K562 (cell line): ENCODE data around the gene SLA2. TPM values are rescaled to one million over a fixed set of nuclear protein-coding genes. Genes with fewer than 3 reads are reported as not detected.

Source experiments
- ATAC-seq: fragments of 200-7000 bp; cut with Tn5 transposase; 3 replicates; pipeline ENCODE4 v1.9.1; 2020; ENCODE audit warnings: moderate library complexity
- BruUV-seq: library from RNA; stranded (reverse); fragments of 400-500 nt; replicated peaks from 2 replicates; lab custom pipeline; 2021; lab: Mats Ljungman, UMichigan
- CTCF ChIA-PET: fragments of 300-600 bp; formaldehyde crosslinking; extraction: SDS; loops from one replicate; lab custom pipeline; 2021; ENCODE audit warnings: low intra/inter-chr PET ratio; lab: Yijun Ruan, JAX
- POLR2A ChIA-PET: fragments of 300-600, 350-650 bp; sonication (Branson Sonifier 250); formaldehyde crosslinking; extraction: SDS; loops from one replicate; lab custom pipeline; 2021; ENCODE audit warnings: antibody characterized with exemption, inconsistent platforms; lab: Yijun Ruan, JAX
- DNase-seq, 4 experiments: peaks; one replicate each; pipeline versions ENCODE4 v3.0.0 to v3.0.0-alpha.2; 2011 to 2018; ENCODE audit warnings: low spot score in 3 of 4, mixed read lengths in 3 of 4; ENCODE audit errors: extremely low read depth in 1 of 4
- FAIRE-seq: peaks from 2 replicates; lab custom pipeline; 2011; peaks lifted over from hg19 to GRCh38; lab: Jason Lieb, UNC
- H2AFZ ChIP-seq: 2 replicates; pipeline ENCODE4 v1.6.0; 2011; ENCODE audit warnings: low read depth, low read length, control low read depth, inconsistent platforms
- H3K27ac ChIP-seq: fragments of 200-600 bp; 3 replicates; pipeline ENCODE4 v1.8.0; 2011; ENCODE audit warnings: low read depth, mild to moderate bottlenecking, control low read depth, inconsistent platforms, low read length, moderate library complexity, mixed read lengths; ENCODE audit errors: extremely low read depth
- H3K27me3 ChIP-seq, 2 experiments: fragments of 300-600 bp in 1 of 2; 2 replicates in 1 of 2; 3 replicates in 1 of 2; pipeline versions ENCODE4 v1.6.0 to v1.8.0; 2011; ENCODE audit warnings: inconsistent platforms in 2 of 2, low read length in 2 of 2, mild to moderate bottlenecking in 1 of 2, mixed read lengths in 1 of 2, moderate library complexity in 1 of 2; ENCODE audit not compliant: control insufficient read depth in 2 of 2, insufficient read depth in 2 of 2
- H3K36me3 ChIP-seq: fragments of 300-600 bp; 3 replicates; pipeline ENCODE4 v1.8.0; 2011; ENCODE audit warnings: mild to moderate bottlenecking, low read length, inconsistent platforms; ENCODE audit not compliant: control insufficient read depth, insufficient read depth
- H3K4me1 ChIP-seq, 2 experiments: fragments of 200-600 bp in 1 of 2; replicated peaks in 1 of 2; 2 replicates in 1 of 2; 3 replicates in 1 of 2; pipeline versions ENCODE4 v1.5.1 to v1.8.0; 2011; ENCODE audit warnings: inconsistent platforms in 2 of 2, low read length in 2 of 2, mild to moderate bottlenecking in 1 of 2, mixed read lengths in 1 of 2, moderate library complexity in 1 of 2; ENCODE audit not compliant: control insufficient read depth in 2 of 2, insufficient read depth in 2 of 2
- H3K4me2 ChIP-seq: 2 replicates; pipeline ENCODE4 v1.6.1; 2011; ENCODE audit warnings: low read length, control low read depth, inconsistent platforms, mixed read lengths; ENCODE audit not compliant: insufficient read depth
- H3K4me3 ChIP-seq: fragments of 200-600 bp; sonication (generic), shearing (Covaris generic); 2 replicates; pipeline ENCODE4 v1.5.1; 2016; ENCODE audit warnings: control low read depth, inconsistent platforms
- H3K79me2 ChIP-seq: fragments of 200-600 bp; 3 replicates; pipeline ENCODE4 v1.8.0; 2011; ENCODE audit warnings: low read length, inconsistent platforms; ENCODE audit not compliant: control insufficient read depth, insufficient read depth
- H3K9ac ChIP-seq, 2 experiments: 2 replicates each; pipeline versions ENCODE4 v1.6.0 to v1.6.1; 2011; ENCODE audit warnings: low read depth in 2 of 2, low read length in 2 of 2, control low read depth in 1 of 2, inconsistent platforms in 1 of 2, mild to moderate bottlenecking in 1 of 2, mixed read lengths in 1 of 2; ENCODE audit not compliant: insufficient read depth in 1 of 2
- H3K9me1 ChIP-seq: one replicate; pipeline ENCODE4 v1.6.0; 2011; ENCODE audit warnings: inconsistent platforms, mild to moderate bottlenecking, low read length, moderate library complexity; ENCODE audit not compliant: control insufficient read depth, insufficient read depth
- H3K9me3 ChIP-seq: replicated peaks from 2 replicates; pipeline ENCODE4 v1.5.1; 2011; ENCODE audit warnings: low read depth, low read length, inconsistent platforms; ENCODE audit not compliant: control insufficient read depth, insufficient read depth
- H4K20me1 ChIP-seq: replicated peaks from 2 replicates; pipeline ENCODE4 v1.6.1; 2011; ENCODE audit warnings: low read length, inconsistent platforms, mixed read lengths; ENCODE audit not compliant: control insufficient read depth, insufficient read depth
- ARID4B ChIP-seq: sonication (generic); formaldehyde crosslinking; IDR thresholded peaks from 2 replicates; pipeline ENCODE4 v1.8.0; 2022; ENCODE audit warnings: mild to moderate bottlenecking, missing genetic modification reagents
- E2F5 ChIP-seq: sonication (generic); formaldehyde crosslinking; IDR thresholded peaks from 2 replicates; pipeline ENCODE4 v1.8.0; 2022; ENCODE audit warnings: mild to moderate bottlenecking, missing genetic modification reagents
- FOXJ3 ChIP-seq: sonication (generic); formaldehyde crosslinking; IDR thresholded peaks from 2 replicates; pipeline ENCODE4 v1.4.0; 2020; ENCODE audit warnings: mild to moderate bottlenecking, missing genetic modification reagents
- MEF2D ChIP-seq: conservative IDR thresholded peaks from 2 replicates; pipeline ENCODE4 v1.6.1; 2016; ENCODE audit warnings: low read depth, missing genetic modification characterization, missing compliant biosample characterization
- MGA ChIP-seq: fragments of 450-650 bp; IDR thresholded peaks from 2 replicates; pipeline ENCODE4 v1.6.1; 2016; ENCODE audit warnings: mild to moderate bottlenecking, moderate library complexity
- WGBS: fragments of 100-300 bp; shearing (Covaris generic); methylation state at CpG from one replicate; pipeline ENCODE4 v1.1.6; 2016; ENCODE audit warnings: low coverage, mixed read lengths; ENCODE audit not compliant: insufficient coverage; ENCODE audit errors: missing lambda C conversion rate; 5-methylcytosine and 5-hydroxymethylcytosine counted together
- in situ Hi-C: fragments of 300-500 bp; cut with MboI; formaldehyde crosslinking; loops from 4 replicates; pipeline ENCODE4 v1.15.0; 2018; ENCODE audit warnings: inconsistent platforms, mixed read lengths
- intact Hi-C: fragments of 100-400 bp; cut with micrococcal nuclease; formaldehyde crosslinking; loops from 2 replicates; pipeline ENCODE4 v1.14.2; 2022
- polyA plus RNA-seq, 8 experiments: library from polyadenylated mRNA; depleted of rRNA in 4 of 8; stranded (reverse) in 5 of 8; unstranded in 3 of 8; fragments of >200 nt; fragmentation: Nextera tagmentation in 2 of 8; fragmentation: Illumina TruSeq in 1 of 8; extraction: Ambion mirVana in 2 of 8; extraction: Trizol in 1 of 8; gene quantifications; 2 replicates each; pipeline versions ENCODE4 v1.2.1 to v1.2.3, GENCODE V29; 2011 to 2014; ENCODE audit warnings: inconsistent platforms in 1 of 8, missing spikeins in 1 of 8
- total RNA-seq, 7 experiments: library from RNA; depleted of rRNA in 6 of 7; stranded (reverse); fragments of >200 nt in 6 of 7; fragmentation: Illumina TruSeq in 2 of 7; extraction: Trizol in 2 of 7; gene quantifications; 2 replicates each; pipeline versions ENCODE4 v1.2.1 to v1.2.3, GENCODE V29; 2011 to 2021; ENCODE audit warnings: low replicate concordance in 1 of 7

Gene SLA2
- total and polyA plus RNA-seq, 9 of the 15 experiments (the other 6 are each of a cell fraction or from before 2014, with no cell fraction given) = 0.07 TPM; not detected in 7

GRCh38 chr20:36684747-36685146 lies 38.8 kb upstream of the SLA2 start:
- Histone ChIP-seq H3K27ac (no peak overlapping the region), H3K9ac (no peak overlapping the region), H3K9me1 (no peaks in the 10 kb centered on the region), H3K27me3 (no peaks in the 10 kb centered on the region), H3K4me1 (no peaks in the 10 kb centered on the region; a peak in 1 of 5 replicates), H3K36me3 (peaks cover 26% of the 10 kb centered on the region), H4K20me1 (no peaks in the 10 kb centered on the region), H2AFZ (no peak overlapping the region), H3K4me3 (no peak overlapping the region), H3K4me2 (no peak overlapping the region), H3K79me2 (no peaks in the 10 kb centered on the region), H3K9me3 (no peaks in the 10 kb centered on the region)
- ChIA-PET POLR2A (interaction anchor here (1.2 to 1.3 kb wide), 2 partner anchors 14 to 16 kb away, joined by 4 to 6 read pairs; no protein-coding TSS in a partner anchor), CTCF (no interaction called here)
- intact Hi-C loops = no loop called here
- ATAC-seq (no peak), DNase-seq (no peak), FAIRE-seq (no peak)
- WGBS = 86% methylated on average over 5 of the region's 6 CpGs
- BruUV-seq = no TSS peak
- in situ Hi-C loops = no loop called here
- TF ChIP-seq MEF2D (tag) (no peak), ARID4B (CRISPR knock-in tag) (no peak), FOXJ3 (no peak), MGA (no peak), E2F5 (CRISPR knock-in tag) (no peak)
